ENCODE data around the gene POLR3C.
A peak's percentile ranks its signal among the peaks of the same experiment; 100 is the strongest.
"Not testable (repeated sequence)": the region's sequence is repeated elsewhere in the genome, so short reads cannot be mapped to it uniquely, and the experiment has no call there.

Gene POLR3C

GRCh38 chr1:145823565-145824498, at the start of gene POLR3C, which contains the start of gene RNF115:
TSS of gene POLR3C (plus strand) at chr1:145824200. CDS start at chr1:145825777, 1,577 bp downstream.
TSS of gene RNF115 (minus strand) at chr1:145824095. CDS start at chr1:145823873, 222 bp downstream.
- DNase-seq (ENCODE audit: low read depth in 2 of 2), result peak; percentile 70 to 73

GRCh38 chr1:145777357-145778145, 46.4 kb upstream of the POLR3C start:
- DNase-seq (ENCODE audit: low read depth in 2 of 2), result no peak

- DNase-seq (ENCODE audit: low read depth in 2 of 2), result no peak
These were observed 45.9 kb upstream of the POLR3C start for GRCh38 chr1:145778146-145778540.

DNA sequence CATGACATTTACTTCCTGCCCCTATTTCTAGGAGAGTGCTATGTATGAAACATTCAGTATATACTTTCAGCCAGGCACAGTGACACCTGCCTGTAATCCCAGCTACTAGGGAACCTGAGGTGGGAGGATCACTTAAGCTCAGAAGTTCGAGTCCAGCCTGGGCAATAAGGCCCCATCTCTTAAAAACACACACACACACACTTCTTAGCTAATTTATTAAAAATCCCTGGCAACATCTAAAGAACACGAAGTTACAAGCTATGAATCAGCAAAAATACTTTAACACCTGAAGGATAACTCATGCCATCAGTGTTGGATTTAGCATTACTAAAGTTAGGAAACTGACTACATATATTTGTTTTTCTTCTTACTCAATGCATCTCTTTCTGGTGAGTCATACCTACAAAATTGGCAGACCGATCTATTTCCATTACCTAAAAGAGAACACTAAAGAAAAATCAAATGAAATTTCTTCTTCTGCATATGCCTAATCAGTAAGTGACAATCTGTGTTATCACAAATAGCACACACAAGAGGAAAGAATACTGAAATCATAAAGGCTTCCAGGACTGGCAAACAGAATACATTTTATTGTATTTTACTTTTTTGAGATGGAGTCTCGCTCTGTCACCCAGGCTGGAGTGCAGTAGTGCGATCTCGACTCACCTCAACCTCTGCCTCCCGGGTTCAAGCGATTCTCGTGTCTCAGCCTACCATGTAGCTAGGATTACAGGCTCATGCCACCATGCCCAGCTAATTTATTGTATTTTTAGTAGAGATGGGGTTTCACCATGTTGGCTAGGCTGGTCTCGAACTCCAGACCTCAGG, 41.5 kb upstream of the POLR3C start:
- no peak for DNase-seq (ENCODE audit: low read depth in 2 of 2)

- DNase-seq (ENCODE audit: low read depth in 2 of 2), result no peak
These were observed 39.6 kb upstream of the POLR3C start for GRCh38 chr1:145784409-145784808.

GRCh38 chr1:145785547-145785946, 38.5 kb upstream of the POLR3C start:
- DNase-seq (ENCODE audit: low read depth in 2 of 2), result no peak

- no peak for DNase-seq (ENCODE audit: low read depth in 2 of 2)
These were observed 37.7 kb upstream of the POLR3C start for GRCh38 chr1:145786271-145786670.

DNA sequence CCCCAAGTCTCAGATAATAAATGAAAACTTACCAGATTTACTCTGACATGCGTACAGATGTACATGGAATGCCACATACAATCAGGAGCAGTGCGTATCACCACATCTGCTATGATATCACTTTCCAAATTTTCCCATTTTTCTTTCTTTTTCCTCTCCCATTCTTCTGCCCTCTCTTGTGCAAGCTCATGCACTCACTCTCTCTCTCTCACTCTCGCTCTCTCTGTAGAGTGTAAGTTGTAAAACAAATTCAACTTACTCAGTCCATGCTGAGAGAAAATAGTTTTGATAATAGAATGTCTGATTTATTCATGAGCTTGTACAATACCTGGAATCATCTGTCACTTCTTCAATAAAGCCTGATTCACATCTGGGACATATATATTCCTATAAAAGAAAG, 35.4 kb upstream of the POLR3C start:
- no peak for DNase-seq (ENCODE audit: low read depth in 2 of 2)

DNA sequence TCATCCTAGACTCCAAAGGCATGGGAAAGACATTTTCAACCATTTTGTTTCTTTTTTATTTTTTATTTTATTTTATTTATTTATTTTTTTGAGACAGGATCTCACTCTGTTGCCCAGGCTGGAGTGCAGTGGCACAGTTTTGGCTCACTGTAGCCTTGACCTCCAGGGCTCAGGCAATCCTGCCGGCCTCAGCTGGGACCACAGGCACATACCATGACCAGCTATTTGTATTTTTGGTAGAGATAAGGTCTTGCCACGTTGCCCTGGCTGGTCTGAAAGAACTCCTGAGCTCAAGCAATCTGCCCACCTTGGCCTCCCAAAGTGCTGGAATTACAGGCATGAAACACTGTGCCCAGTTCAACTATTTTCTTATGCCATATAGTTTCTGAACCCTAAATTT, 32.1 kb upstream of the POLR3C start:
- DNase-seq (ENCODE audit: low read depth in 2 of 2), result not testable (repeated sequence)

GRCh38 chr1:145792484-145792883, 31.5 kb upstream of the POLR3C start:
- no peak for DNase-seq (ENCODE audit: low read depth in 2 of 2)

- no peak for DNase-seq (ENCODE audit: low read depth in 2 of 2)
These were observed 28.6 kb upstream of the POLR3C start for GRCh38 chr1:145795257-145795881.

DNA sequence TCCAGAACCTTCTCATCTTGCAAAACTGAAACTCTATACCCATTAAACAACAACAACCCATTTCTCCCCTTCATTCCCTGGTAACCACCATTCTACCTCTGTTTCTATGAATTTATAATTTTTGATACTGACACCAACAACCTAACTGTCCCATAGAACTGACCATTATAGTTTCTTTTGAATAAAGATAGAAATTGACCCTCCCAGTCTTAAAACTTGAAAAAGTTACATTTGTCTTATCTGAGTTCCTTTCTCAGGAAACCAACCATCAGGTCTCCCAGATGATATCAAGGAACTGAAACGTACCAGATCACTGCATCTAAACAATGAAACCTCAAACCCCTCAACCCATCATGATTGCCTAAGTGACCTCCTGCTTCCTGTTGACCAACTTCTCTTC, 27.2 kb upstream of the POLR3C start:
- DNase-seq (ENCODE audit: low read depth in 2 of 2), result no peak

- DNase-seq (ENCODE audit: low read depth in 2 of 2), result no peak
These were observed 24.2 kb upstream of the POLR3C start for GRCh38 chr1:145799806-145800205.

- DNase-seq (ENCODE audit: low read depth in 2 of 2), result no peak
These were observed 19.6 kb upstream of the POLR3C start for GRCh38 chr1:145804235-145805045.

DNA sequence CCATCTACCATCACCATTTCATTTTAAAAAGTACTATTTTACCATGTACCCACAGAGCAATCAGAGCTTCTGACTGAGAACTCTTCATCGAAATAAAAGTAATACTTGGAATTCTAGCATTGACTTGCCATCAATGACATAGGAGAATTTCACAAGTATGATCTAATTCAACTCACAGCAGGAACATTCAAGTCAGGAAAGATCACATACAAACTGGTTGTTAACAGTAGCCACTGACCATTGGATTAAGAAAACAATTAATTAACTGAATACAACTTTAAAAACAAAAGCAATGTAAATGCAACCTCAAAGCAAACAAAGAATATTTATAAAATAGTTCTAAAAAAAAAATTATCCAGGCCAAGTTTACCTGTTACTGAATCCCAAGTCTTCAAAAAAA, 18.9 kb upstream of the POLR3C start:
- DNase-seq (ENCODE audit: low read depth in 2 of 2), result no peak

DNA sequence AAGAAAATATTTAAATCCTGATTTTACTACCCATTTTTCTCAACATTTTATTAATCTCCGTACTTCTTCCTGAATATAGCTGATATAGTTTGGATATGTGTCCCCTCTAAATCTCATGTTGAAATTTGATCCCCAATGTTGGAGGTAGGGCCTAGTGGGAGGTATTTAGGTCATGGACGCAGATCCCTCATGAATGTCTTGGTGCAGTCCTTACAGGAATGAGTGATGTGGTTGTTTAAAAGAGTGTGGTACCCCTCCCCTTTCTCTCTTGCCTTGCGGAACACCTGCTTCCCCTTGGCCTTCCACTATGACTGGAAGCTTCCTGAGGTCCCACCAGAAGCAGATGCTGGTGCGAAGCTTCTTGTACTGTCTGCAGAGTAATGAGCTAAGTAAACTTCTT, 17.6 kb upstream of the POLR3C start:
- no peak for DNase-seq (ENCODE audit: low read depth in 2 of 2)

DNA sequence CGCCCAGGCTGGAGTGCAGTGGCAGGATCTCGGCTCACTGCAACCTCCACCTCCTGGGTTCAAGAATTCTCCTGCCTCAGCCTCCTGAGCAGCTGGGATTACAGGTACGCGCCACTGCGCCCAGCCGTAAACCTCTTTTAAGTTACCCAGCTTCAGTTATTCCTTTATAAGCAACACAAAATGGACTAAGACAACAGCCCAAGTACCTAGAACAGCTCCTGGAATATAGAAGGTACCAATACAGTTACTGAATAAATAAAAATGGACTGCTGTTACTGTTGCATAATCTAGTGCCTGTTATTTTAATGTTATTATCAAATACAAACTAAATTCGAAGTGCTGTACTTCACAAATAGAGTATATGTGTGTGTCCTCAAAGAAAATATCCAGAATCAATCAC, 17.2 kb upstream of the POLR3C start:
- DNase-seq (ENCODE audit: low read depth in 2 of 2), result no peak

DNA sequence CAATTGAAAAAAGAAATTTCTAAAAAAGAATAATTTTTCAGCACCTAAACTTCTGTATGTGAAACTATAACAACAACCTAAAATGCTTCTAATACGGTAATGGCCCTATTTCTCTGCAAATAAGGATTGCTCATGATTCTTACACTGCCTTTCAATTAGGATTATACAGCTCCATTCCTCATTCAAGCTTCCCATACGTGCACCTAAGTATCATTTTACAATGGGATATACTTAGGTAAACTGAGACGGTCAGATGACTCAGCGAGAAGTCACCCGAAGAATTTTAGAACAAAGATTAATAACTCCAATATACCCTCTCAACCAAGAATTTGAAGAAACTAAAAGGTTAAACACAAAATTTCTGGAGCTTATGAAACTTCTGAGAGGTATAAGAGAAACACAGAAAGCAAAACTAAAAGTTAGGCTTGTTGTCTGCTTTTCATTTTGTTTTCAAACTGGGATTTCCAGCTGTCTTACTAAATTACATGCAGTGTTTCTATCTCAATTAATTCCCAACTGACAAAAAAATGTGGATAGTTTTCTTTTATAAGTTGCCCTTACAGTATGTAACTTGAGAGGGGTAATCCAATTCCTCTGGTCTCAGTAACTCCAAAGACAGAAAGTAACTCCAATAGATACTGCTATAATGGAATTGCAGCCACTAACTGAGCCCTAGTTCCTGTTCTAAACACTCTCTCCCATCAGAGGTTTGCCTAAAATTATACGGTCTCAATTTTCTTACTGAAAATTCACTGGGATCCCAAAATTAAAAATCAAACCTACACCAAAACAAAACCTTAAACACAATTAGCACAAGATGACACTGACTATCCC, 10.8 kb upstream of the POLR3C start:
- not testable (repeated sequence) for DNase-seq (ENCODE audit: low read depth in 2 of 2)

DNA sequence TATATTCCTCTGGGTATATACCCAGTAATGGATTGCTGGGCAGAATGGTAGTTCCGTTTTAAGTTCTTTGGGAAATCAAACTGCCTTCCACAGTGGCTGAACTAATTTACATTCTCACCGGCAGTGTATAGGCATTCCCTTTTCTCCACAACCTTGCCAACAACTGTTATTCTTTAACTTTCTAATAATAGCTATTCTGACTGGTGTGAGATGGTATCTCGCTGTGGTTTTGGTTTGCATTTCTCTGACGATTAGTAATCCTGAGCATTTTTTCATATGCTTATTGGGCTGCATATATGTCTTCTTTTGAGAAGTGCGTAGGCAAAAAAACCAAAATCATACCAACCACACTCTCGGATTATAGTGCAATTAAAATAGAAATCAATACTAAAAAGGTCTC, 5.9 kb upstream of the POLR3C start:
- not testable (repeated sequence) for DNase-seq (ENCODE audit: low read depth in 2 of 2)
